H9 (cell line): Measurements from ENCODE around the gene HERC4. TPM values are rescaled to one million over a fixed set of nuclear protein-coding genes. Genes with fewer than 3 reads are reported as not detected.
"Not testable (repeated sequence)": the region's sequence is repeated elsewhere in the genome, so short reads cannot be mapped to it uniquely, and the experiment has no call there.

ENCODE experiments used
- DNase-seq: peaks from one replicate; pipeline ENCODE4 v3.0.0-alpha.2; 2017
- H2AFZ ChIP-seq: one replicate; pipeline ENCODE4 v1.6.1; 2013; ENCODE audit warnings: mild to moderate bottlenecking, low read length, control low read depth, moderate library complexity
- H2AK5ac ChIP-seq: 2 replicates; pipeline ENCODE4 v1.6.1; 2013; ENCODE audit warnings: low read length, control low read depth, mixed read lengths; ENCODE audit not compliant: insufficient read length
- H2BK120ac ChIP-seq: one replicate; pipeline ENCODE4 v1.6.1; 2013; ENCODE audit warnings: low read depth, mild to moderate bottlenecking, low read length, control low read depth, inconsistent platforms; ENCODE audit not compliant: poor library complexity, severe bottlenecking
- H2BK12ac ChIP-seq: 2 replicates; pipeline ENCODE4 v1.6.1; 2013; ENCODE audit warnings: low read length, control low read depth, mixed read lengths, low read depth; ENCODE audit not compliant: insufficient read length
- H2BK15ac ChIP-seq: 2 replicates; pipeline ENCODE4 v1.6.1; 2013; ENCODE audit warnings: low read depth, low read length, control low read depth
- H2BK20ac ChIP-seq: one replicate; pipeline ENCODE4 v1.6.1; 2013; ENCODE audit warnings: low read depth, mild to moderate bottlenecking, low read length, control low read depth, inconsistent platforms; ENCODE audit not compliant: poor library complexity, severe bottlenecking
- H2BK5ac ChIP-seq: 2 replicates; pipeline ENCODE4 v1.6.1; 2013; ENCODE audit warnings: low read length, control low read depth, mixed read lengths; ENCODE audit not compliant: insufficient read length
- H3K14ac ChIP-seq: 2 replicates; pipeline ENCODE4 v1.6.1; 2013; ENCODE audit warnings: low read length, control low read depth; ENCODE audit not compliant: insufficient read depth
- H3K18ac ChIP-seq: 2 replicates; pipeline ENCODE4 v1.6.1; 2013; ENCODE audit warnings: low read depth, mild to moderate bottlenecking, mixed read lengths, low read length, control low read depth; ENCODE audit not compliant: insufficient read length
- H3K23ac ChIP-seq: 2 replicates; pipeline ENCODE4 v1.6.1; 2013; ENCODE audit warnings: low read length, control low read depth, mixed read lengths, low read depth; ENCODE audit not compliant: insufficient read length
- H3K23me2 ChIP-seq: 2 replicates; pipeline ENCODE4 v1.6.1; 2013; ENCODE audit warnings: low read depth, mild to moderate bottlenecking, mixed read lengths, low read length, control low read depth; ENCODE audit not compliant: insufficient read length, poor library complexity, severe bottlenecking
- H3K27ac ChIP-seq: 2 replicates; pipeline ENCODE4 v1.5.1; 2013; ENCODE audit warnings: low read length, control low read depth, mixed read lengths, low read depth; ENCODE audit not compliant: insufficient read length
- H3K27me3 ChIP-seq: 2 replicates; pipeline ENCODE4 v1.6.1; 2013; ENCODE audit warnings: low read length, control low read depth, inconsistent platforms; ENCODE audit not compliant: insufficient read depth
- H3K4ac ChIP-seq: 2 replicates; pipeline ENCODE4 v1.6.1; 2013; ENCODE audit warnings: low read depth, mild to moderate bottlenecking, control low read depth, inconsistent platforms, low read length, moderate library complexity
- H3K4me1 ChIP-seq: 2 replicates; pipeline ENCODE4 v1.6.1; 2013; ENCODE audit warnings: low read length, control low read depth, inconsistent platforms; ENCODE audit not compliant: insufficient read depth
- H3K4me2 ChIP-seq: 2 replicates; pipeline ENCODE4 v1.6.1; 2013; ENCODE audit warnings: low read length, control low read depth, mixed read lengths; ENCODE audit not compliant: insufficient read length, insufficient read depth
- H3K56ac ChIP-seq: 2 replicates; pipeline ENCODE4 v1.6.1; 2013; ENCODE audit warnings: low read depth, mild to moderate bottlenecking, mixed read lengths, low read length, control low read depth; ENCODE audit not compliant: insufficient read length
- H3K79me1 ChIP-seq: 2 replicates; pipeline ENCODE4 v1.6.1; 2013; ENCODE audit warnings: low read depth, mild to moderate bottlenecking, moderate library complexity, low read length, control low read depth, inconsistent platforms; ENCODE audit not compliant: insufficient read depth, poor library complexity, severe bottlenecking
- H3K79me2 ChIP-seq: 2 replicates; pipeline ENCODE4 v1.6.1; 2013; ENCODE audit warnings: low read length, control low read depth, inconsistent platforms; ENCODE audit not compliant: insufficient read depth
- H3K9ac ChIP-seq: 2 replicates; pipeline ENCODE4 v1.6.1; 2013; ENCODE audit warnings: low read length, control low read depth, mixed read lengths; ENCODE audit not compliant: insufficient read length; ENCODE audit errors: extremely low read depth
- H3K9me3 ChIP-seq: one replicate; pipeline ENCODE4 v1.6.1; 2013; ENCODE audit warnings: low read depth, low read length, inconsistent platforms; ENCODE audit not compliant: control insufficient read depth
- H3T11ph ChIP-seq: one replicate; pipeline ENCODE4 v1.6.1; 2013; ENCODE audit warnings: mild to moderate bottlenecking, low read length, control low read depth, inconsistent platforms
- H4K20me1 ChIP-seq: one replicate; pipeline ENCODE4 v1.6.1; 2013; ENCODE audit not compliant: control insufficient read depth, insufficient read length, insufficient read depth
- H4K5ac ChIP-seq: 2 replicates; pipeline ENCODE4 v1.6.1; 2013; ENCODE audit warnings: low read depth, mild to moderate bottlenecking, mixed read lengths, low read length, control low read depth; ENCODE audit not compliant: insufficient read length
- H4K8ac ChIP-seq: replicated peaks from 2 replicates; pipeline ENCODE4 v1.6.1; 2013; ENCODE audit warnings: low read length, control low read depth, mixed read lengths, low read depth; ENCODE audit not compliant: insufficient read length
- H4K91ac ChIP-seq: 2 replicates; pipeline ENCODE4 v1.6.1; 2013; ENCODE audit warnings: low read depth, mild to moderate bottlenecking, moderate library complexity, mixed read lengths, low read length, control low read depth; ENCODE audit not compliant: insufficient read length
- H3K27ac Mint-ChIP-seq, 3 experiments: 2 replicates in 2 of 3; 3 replicates in 1 of 3; pipeline ENCODE4 v1.8.0; 2020 to 2021; ENCODE audit warnings: mixed read lengths in 3 of 3, mild to moderate bottlenecking in 1 of 3, moderate library complexity in 1 of 3
- H3K27me3 Mint-ChIP-seq: 2 replicates; pipeline ENCODE4 v1.8.0; 2021; ENCODE audit warnings: low read depth, mild to moderate bottlenecking, moderate library complexity, mixed read lengths
- H3K36me3 Mint-ChIP-seq, 3 experiments: 2 replicates in 2 of 3; 3 replicates in 1 of 3; pipeline ENCODE4 v1.8.0; 2020 to 2021; ENCODE audit warnings: low read depth in 3 of 3, mixed read lengths in 3 of 3; ENCODE audit not compliant: insufficient read depth in 1 of 3
- H3K4me1 Mint-ChIP-seq, 2 experiments: 2 replicates each; pipeline ENCODE4 v1.8.0; 2020; ENCODE audit warnings: mixed read lengths in 2 of 2
- H3K4me3 Mint-ChIP-seq, 2 experiments: 2 replicates in 1 of 2; 3 replicates in 1 of 2; pipeline ENCODE4 v1.8.0; 2020 to 2021; ENCODE audit warnings: mild to moderate bottlenecking in 2 of 2, mixed read lengths in 2 of 2, moderate library complexity in 1 of 2
- H3K9me3 Mint-ChIP-seq, 2 experiments: 2 replicates in 1 of 2; 3 replicates in 1 of 2; pipeline ENCODE4 v1.8.0; 2020; ENCODE audit warnings: mild to moderate bottlenecking in 2 of 2, mixed read lengths in 2 of 2, moderate library complexity in 1 of 2
- CTCF ChIP-seq: fragments of 200-600 bp; sonication (generic); conservative IDR thresholded peaks from 3 replicates; pipeline ENCODE4 v1.8.0; 2021; ENCODE audit warnings: antibody characterized with exemption, mild to moderate bottlenecking
- WGBS: extraction: QIAGEN DNeasy Blood & Tissue Kit; methylation state at CpG from one replicate; pipeline ENCODE4 v1.1.7; 2013; ENCODE audit warnings: missing lambda C conversion rate, low lambda C conversion rate, mixed read lengths; ENCODE audit not compliant: insufficient read length; ENCODE audit errors: extremely low coverage; 5-methylcytosine and 5-hydroxymethylcytosine counted together
- total RNA-seq: library from RNA; stranded (reverse); gene quantifications from 2 replicates; pipeline ENCODE4 v1.2.1, GENCODE V29; 2021

HERC4 gene
- total RNA-seq, 1 experiment from 2014 or later = 24.5 TPM

GRCh38 chr10:68077026-68077425, 1.9 kb upstream of the HERC4 start:
- 0 out of 7 replicates have a peak, but pooled peaks cover 0 to 2% (median 0%) of the 10 kb centered on the region in 3 experiments for H3K36me3 Mint-ChIP-seq
- H3K9me3 ChIP-seq = no peaks in the 10 kb centered on the region
- H2BK12ac ChIP-seq = no peak overlapping the region

GRCh38 chr10:68076081-68076480, 998 bp upstream of the HERC4 start:
- H3K27ac ChIP-seq, H2BK15ac ChIP-seq, H3K14ac ChIP-seq, H4K91ac ChIP-seq, H2BK20ac ChIP-seq, H2BK5ac ChIP-seq, H3K9ac ChIP-seq, H3K36me3 Mint-ChIP-seq, H4K20me1 ChIP-seq, H3K9me3 Mint-ChIP-seq, H3K18ac ChIP-seq, H3K4ac ChIP-seq, H3K4me1 ChIP-seq, H2AFZ ChIP-seq, H3K23me2 ChIP-seq, DNase-seq, H3K23ac ChIP-seq, H3K4me2 ChIP-seq, H4K5ac ChIP-seq, H3T11ph ChIP-seq, H3K9me3 ChIP-seq, H2BK120ac ChIP-seq, H3K56ac ChIP-seq, H3K27ac Mint-ChIP-seq, H3K27me3 ChIP-seq, H2BK12ac ChIP-seq, H2AK5ac ChIP-seq, H4K8ac ChIP-seq, H3K27me3 Mint-ChIP-seq, H3K79me1 ChIP-seq: not testable (repeated sequence)
- H3K79me2 ChIP-seq = peaks cover 15% of the 10 kb centered on the region; the same call in 1 of the 2 replicates
- Mint-ChIP-seq H3K4me1 (peaks cover 25 to 29% of the 10 kb centered on the region in 2 experiments), H3K4me3 (peak overlapping the region in 1 of 2 experiments; percentile 97; a peak in 2 of 5 replicates)
- WGBS = no CpG with 5 or more reads among the region's 15 CpGs

More at GRCh38 chr10:68077026-68077425, 1.9 kb upstream of the HERC4 start:
- Histone ChIP-seq H2BK15ac (no peak overlapping the region), H4K8ac (no peak overlapping the region), H2BK20ac (no peak overlapping the region), H4K5ac (no peak overlapping the region), H3K27ac (no peak overlapping the region), H2BK120ac (no peak overlapping the region), H3K23ac (no peak overlapping the region), H3K27me3 (no peaks in the 10 kb centered on the region), H3K14ac (no peak overlapping the region), H3K79me2 (peaks cover 12% of the 10 kb centered on the region; the same call in 1 of the 2 replicates), H4K20me1 (no peaks in the 10 kb centered on the region), H3T11ph (no peak overlapping the region), H3K23me2 (peaks cover 7% of the 10 kb centered on the region), H3K9ac (no peak overlapping the region), H3K56ac (no peak overlapping the region), H4K91ac (no peak overlapping the region), H3K18ac (no peak overlapping the region), H3K79me1 (no peaks in the 10 kb centered on the region), H2AFZ (no peak overlapping the region), H3K4ac (no peak overlapping the region), H2BK5ac (no peak overlapping the region), H3K4me2 (no peak overlapping the region), H3K4me1 (peaks cover 5% of the 10 kb centered on the region), H2AK5ac (no peak overlapping the region)
- Mint-ChIP-seq H3K9me3 (no peaks in the 10 kb centered on the region), H3K27ac (no peak overlapping the region), H3K4me1 (peaks cover 22 to 24% of the 10 kb centered on the region in 2 experiments), H3K4me3 (no peak overlapping the region), H3K27me3 (no peaks in the 10 kb centered on the region)
- DNase-seq = no peak
- no peak for TF ChIP-seq CTCF
- no CpG with 5 or more reads among the region's 5 CpGs for WGBS
